Testis (tissue), 2 donors: Measurements from ENCODE around the gene SPACA7.

ENCODE experiments used
- POLR2A ChIP-seq: fragments of 450-650 bp; IDR thresholded peaks from one replicate; pipeline ENCODE4 v1.6.1; 2017; ENCODE audit warnings: antibody characterized with exemption, mild to moderate bottlenecking, moderate library complexity
- TF ChIP-seq, protein P1 (sequence below), 3 experiments: fragments of 450-650 bp in 2 of 3; fragments of 200-600 bp in 1 of 3; sonication (generic) in 1 of 3; IDR thresholded peaks; one replicate each; pipeline ENCODE4 v1.5.1; 2016 to 2019; ENCODE audit warnings: antibody characterized with exemption in 3 of 3, mild to moderate bottlenecking in 2 of 3, moderate library complexity in 1 of 3

DNA sequence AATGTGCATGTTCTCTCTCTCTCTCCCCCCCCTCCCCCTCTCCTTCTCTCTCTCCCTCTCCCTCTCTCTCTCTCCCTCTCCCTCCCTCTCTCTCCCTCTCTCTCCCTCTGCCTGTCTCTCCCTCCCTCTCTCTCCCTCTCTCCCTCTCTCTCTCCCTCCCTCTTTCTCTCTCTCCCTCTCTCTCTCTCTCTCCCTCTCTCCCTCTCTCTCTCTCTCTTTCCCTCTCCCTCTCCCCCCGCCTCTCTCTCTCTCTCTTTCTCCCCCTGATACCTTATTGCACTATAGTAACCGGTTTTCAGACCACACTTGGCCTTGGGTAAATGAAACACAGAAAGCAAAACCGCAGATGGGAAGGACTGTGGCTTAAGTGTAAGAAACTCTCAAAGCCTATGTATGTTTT is 34.7 kb upstream of the SPACA7 start:
- TF ChIP-seq, protein P1, sequence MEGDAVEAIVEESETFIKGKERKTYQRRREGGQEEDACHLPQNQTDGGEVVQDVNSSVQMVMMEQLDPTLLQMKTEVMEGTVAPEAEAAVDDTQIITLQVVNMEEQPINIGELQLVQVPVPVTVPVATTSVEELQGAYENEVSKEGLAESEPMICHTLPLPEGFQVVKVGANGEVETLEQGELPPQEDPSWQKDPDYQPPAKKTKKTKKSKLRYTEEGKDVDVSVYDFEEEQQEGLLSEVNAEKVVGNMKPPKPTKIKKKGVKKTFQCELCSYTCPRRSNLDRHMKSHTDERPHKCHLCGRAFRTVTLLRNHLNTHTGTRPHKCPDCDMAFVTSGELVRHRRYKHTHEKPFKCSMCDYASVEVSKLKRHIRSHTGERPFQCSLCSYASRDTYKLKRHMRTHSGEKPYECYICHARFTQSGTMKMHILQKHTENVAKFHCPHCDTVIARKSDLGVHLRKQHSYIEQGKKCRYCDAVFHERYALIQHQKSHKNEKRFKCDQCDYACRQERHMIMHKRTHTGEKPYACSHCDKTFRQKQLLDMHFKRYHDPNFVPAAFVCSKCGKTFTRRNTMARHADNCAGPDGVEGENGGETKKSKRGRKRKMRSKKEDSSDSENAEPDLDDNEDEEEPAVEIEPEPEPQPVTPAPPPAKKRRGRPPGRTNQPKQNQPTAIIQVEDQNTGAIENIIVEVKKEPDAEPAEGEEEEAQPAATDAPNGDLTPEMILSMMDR (IDR thresholded peaks at IDR 0.05) = no peak
- TF ChIP-seq POLR2A = no peak
